Measurements from ENCODE around the gene VAV2. TPM values are rescaled to one million over a fixed set of nuclear protein-coding genes. Genes with fewer than 3 reads are reported as not detected.

VAV2 gene
- polyA plus RNA-seq, 2 of the 4 experiments (the other 2 are of a cell fraction) = 9.8 to 21.4 TPM

DNA sequence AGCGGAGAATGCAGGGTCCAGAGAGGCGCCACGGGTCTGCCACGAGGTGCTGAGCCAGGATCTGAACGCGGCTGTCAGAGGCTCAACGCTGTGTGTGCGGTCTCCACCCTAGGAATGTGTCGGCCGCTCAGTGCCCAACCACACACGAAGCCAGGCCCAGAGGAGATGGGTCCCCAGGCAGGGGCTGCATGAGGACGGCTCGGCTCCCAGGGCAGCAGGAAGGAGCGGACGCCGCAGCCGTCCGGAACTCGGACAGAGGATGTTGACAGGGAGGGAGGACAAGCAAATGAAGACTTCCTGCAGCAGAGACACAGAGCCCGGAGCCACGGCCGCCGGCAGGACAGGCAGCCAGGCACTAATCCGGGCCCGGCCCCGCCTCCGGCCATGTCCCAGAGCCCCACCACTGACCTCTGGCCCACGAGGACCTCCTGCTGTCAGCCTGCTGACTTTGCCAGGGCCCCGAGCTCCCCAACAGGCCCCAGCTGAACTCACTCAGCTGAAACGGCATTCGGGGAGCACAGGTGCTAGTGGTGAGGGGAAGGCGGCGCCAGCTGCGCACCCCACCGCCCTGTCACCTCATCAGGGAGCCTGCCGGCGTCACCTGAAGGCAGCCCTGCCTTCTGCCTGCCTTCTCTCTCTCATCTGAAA lies 12.7 kb downstream of the VAV2 start:
- no peak for FAIRE-seq
- POLR2A ChIA-PET = no interaction called here
- 0 out of 3 replicates have a peak, but pooled peaks cover 3% of the 10 kb centered on the region for H3K4me1 ChIP-seq
- DNase-seq (ENCODE audit: low read depth in 1 of 2, low spot score in 1 of 2) = no peak
- no peak overlapping the region for H3K27ac ChIP-seq
- ATAC-seq = no peak
- TF ChIP-seq ZC3H11A (IDR thresholded peaks at IDR 0.05) = no peak
- TF ChIP-seq RAD21 (conservative IDR thresholded peaks at IDR 0.05 in 1 of 2, IDR thresholded peaks at IDR 0.05 in 1 of 2) = no peak
- TF ChIP-seq HDAC2 (IDR thresholded peaks at IDR 0.05) = no peak
- no peak for TF ChIP-seq EP300 (IDR thresholded peaks at IDR 0.05)
- TF ChIP-seq POLR2AphosphoS2 (conservative IDR thresholded peaks at IDR 0.05; ENCODE audit: low read length) = no peak
- TF ChIP-seq MAFK (IDR thresholded peaks at IDR 0.05; ENCODE audit: partially characterized antibody) = no peak
- TF ChIP-seq, protein P1, sequence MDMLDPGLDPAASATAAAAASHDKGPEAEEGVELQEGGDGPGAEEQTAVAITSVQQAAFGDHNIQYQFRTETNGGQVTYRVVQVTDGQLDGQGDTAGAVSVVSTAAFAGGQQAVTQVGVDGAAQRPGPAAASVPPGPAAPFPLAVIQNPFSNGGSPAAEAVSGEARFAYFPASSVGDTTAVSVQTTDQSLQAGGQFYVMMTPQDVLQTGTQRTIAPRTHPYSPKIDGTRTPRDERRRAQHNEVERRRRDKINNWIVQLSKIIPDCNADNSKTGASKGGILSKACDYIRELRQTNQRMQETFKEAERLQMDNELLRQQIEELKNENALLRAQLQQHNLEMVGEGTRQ (IDR thresholded peaks at IDR 0.05) = no peak
- TF ChIP-seq CEBPB (IDR thresholded peaks at IDR 0.05) = no peak
- no peak for TF ChIP-seq MAZ (IDR thresholded peaks at IDR 0.05; ENCODE audit: borderline replicate concordance, low read depth, low read length)
- TF ChIP-seq, protein P2, sequence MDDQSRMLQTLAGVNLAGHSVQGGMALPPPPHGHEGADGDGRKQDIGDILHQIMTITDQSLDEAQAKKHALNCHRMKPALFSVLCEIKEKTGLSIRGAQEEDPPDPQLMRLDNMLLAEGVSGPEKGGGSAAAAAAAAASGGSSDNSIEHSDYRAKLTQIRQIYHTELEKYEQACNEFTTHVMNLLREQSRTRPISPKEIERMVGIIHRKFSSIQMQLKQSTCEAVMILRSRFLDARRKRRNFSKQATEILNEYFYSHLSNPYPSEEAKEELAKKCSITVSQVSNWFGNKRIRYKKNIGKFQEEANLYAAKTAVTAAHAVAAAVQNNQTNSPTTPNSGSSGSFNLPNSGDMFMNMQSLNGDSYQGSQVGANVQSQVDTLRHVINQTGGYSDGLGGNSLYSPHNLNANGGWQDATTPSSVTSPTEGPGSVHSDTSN (IDR thresholded peaks at IDR 0.05) = no peak
- no peak for TF ChIP-seq EHF (CRISPR knock-in tag; IDR thresholded peaks at IDR 0.05)
- no peak for TF ChIP-seq SREBF2 (IDR thresholded peaks at IDR 0.05)
- TF ChIP-seq CBX8 (IDR thresholded peaks at IDR 0.05) = no peak
- TF ChIP-seq, protein P3, sequence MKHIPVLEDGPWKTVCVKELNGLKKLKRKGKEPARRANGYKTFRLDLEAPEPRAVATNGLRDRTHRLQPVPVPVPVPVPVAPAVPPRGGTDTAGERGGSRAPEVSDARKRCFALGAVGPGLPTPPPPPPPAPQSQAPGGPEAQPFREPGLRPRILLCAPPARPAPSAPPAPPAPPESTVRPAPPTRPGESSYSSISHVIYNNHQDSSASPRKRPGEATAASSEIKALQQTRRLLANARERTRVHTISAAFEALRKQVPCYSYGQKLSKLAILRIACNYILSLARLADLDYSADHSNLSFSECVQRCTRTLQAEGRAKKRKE (CRISPR knock-in tag; IDR thresholded peaks at IDR 0.05; ENCODE audit: low read depth) = no peak
- H3K4me2 ChIP-seq = no peak overlapping the region
- 91% methylated on average over 32 of the region's 37 CpGs for WGBS (ENCODE audit: missing lambda C conversion rate)
- no peaks in the 10 kb centered on the region for H3K9me3 ChIP-seq
- no peak overlapping the region for H3K4me3 ChIP-seq
- CTCF ChIA-PET = interaction anchor here (3.2 to 7.1 kb wide), 2 partner anchors 15 to 197 kb away, joined by 14 to 48 read pairs; no protein-coding TSS in a partner anchor

DNA sequence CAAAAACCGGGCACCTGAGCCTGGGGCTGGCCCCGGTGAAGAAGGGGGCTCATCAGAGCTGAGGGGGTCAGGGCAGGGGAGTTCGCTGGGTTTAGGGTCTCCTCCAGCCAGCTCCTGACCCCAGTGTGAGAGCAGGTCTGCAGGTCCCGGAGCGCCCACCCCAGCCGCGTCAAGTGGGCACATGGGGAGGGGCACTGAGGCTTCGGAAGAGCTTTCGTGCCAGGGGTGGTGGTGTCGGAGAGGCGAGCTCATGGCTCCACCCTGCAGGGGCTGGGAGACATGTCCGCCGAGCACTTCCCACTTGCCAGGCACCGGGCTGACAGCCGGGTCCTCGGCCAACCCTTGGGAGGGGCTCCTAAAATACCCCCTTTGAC lies 13.2 kb downstream of the VAV2 start:
- no peak overlapping the region for H3K4me2 ChIP-seq
- ATAC-seq (no peak), DNase-seq (ENCODE audit: low read depth in 1 of 2, low spot score in 1 of 2) (no peak), FAIRE-seq (no peak)
- H3K4me3 ChIP-seq = no peak overlapping the region
- peaks cover 3% of the 10 kb centered on the region; the same call in 1 of the 3 replicates for H3K4me1 ChIP-seq
- ChIA-PET CTCF (interaction anchor here (3.2 to 7.1 kb wide), 2 partner anchors 15 to 196 kb away, joined by 14 to 48 read pairs; no protein-coding TSS in a partner anchor), POLR2A (no interaction called here)
- H3K9me3 ChIP-seq = no peaks in the 10 kb centered on the region
- WGBS (ENCODE audit: missing lambda C conversion rate) = 92% methylated on average over 12 of the region's 16 CpGs
- TF ChIP-seq MYC (IDR thresholded peaks at IDR 0.05; ENCODE audit: borderline replicate concordance, low read length) (no peak), KDM5A (IDR thresholded peaks at IDR 0.05) (no peak), SMC3 (IDR thresholded peaks at IDR 0.05) (no peak), RNF2 (IDR thresholded peaks at IDR 0.05; ENCODE audit: borderline replicate concordance, low read depth) (no peak)
- H3K27ac ChIP-seq = no peak overlapping the region

DNA sequence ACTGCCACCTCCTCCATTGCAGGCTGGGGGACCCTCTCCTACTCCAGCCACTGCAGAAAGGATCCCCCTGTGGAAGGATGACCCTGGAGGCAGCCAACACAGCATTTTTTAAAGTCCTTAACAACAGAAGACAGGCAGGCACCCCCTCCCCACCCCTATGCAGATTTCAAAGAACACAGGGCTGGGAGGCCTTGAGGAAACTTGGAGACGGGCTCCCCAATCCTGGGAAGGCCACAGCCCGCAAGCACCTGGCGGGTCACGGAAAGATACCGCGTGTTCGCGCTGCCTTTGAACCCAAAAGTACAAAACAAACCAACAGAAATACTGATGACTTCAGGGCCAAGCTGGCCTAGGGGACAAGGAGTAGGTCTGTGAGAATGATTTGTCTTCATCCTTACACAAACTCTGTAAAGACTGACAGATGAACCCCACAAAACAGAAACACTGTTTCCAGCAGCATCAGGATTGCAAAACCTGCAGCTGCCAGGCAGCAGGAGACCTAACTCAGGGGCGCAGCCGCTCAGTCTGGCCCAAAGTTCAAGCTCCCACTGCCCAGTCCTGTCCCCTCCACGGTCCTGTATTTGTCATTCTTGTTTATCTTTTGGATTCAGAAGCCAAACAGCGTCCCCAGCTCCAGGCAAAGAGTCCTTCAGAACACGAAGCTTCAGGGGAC lies 13.8 kb downstream of the VAV2 start:
- ATAC-seq (no peak), FAIRE-seq (no peak), DNase-seq (ENCODE audit: low read depth in 1 of 2, low spot score in 1 of 2) (no peak)
- no peak overlapping the region for H3K27ac ChIP-seq
- ChIA-PET POLR2A (no interaction called here), CTCF (interaction anchor here (3.2 to 7.1 kb wide), 2 partner anchors 16 to 196 kb away, joined by 14 to 48 read pairs; no protein-coding TSS in a partner anchor)
- no peak for TF ChIP-seq BHLHE40 (IDR thresholded peaks at IDR 0.05; ENCODE audit: low read depth, low read length)
- H3K9me3 ChIP-seq = no peaks in the 10 kb centered on the region
- peaks cover 3% of the 10 kb centered on the region; the same call in 1 of the 3 replicates for H3K4me1 ChIP-seq
- H3K4me3 ChIP-seq = no peak overlapping the region
- no peak overlapping the region for H3K4me2 ChIP-seq
- WGBS (ENCODE audit: missing lambda C conversion rate) = 79% methylated on average over 13 of the region's 13 CpGs

Data from A549 (cell line).